Measurements from ENCODE around the gene SPRING1.

SPRING1 gene

DNA sequence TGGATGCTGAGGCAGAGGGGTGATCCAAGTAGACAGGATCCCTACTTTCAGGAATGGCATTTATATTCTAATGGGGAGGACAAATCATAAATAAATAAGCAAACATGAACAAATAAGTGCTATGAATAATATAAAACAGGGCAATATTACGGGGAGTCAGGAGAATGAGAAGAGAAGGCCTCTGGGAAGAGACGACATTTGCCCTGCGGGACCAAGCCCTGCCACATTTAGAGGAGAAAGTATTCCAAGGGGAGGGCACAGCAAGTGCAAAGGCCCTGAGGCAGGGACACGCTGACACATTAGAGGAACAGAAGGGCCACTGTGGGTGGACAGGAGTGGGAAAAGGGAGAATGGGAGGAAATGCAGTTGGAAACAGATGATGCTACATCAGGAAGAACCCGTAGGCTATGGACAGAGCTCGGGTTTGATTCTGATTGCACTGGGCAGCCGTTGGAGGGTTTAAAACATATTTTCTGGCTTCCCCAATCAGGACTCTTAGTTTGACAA, 1.6 kb upstream of the SPRING1 start:
- Histone ChIP-seq H3K4me3 (ENCODE audit: low read length) (no peak overlapping the region), H3K27ac (ENCODE audit: low read depth, low read length) (no peak overlapping the region), H3K27me3 (ENCODE audit: insufficient read depth, low read length) (no peaks in the 10 kb centered on the region), H3K36me3 (ENCODE audit: insufficient read depth, low read length) (peaks cover 41% of the 10 kb centered on the region), H3K9ac (ENCODE audit: low read depth, low read length) (no peak overlapping the region), H3K9me3 (ENCODE audit: insufficient read depth, low read depth, low read length) (no peaks in the 10 kb centered on the region), H3K4me1 (ENCODE audit: insufficient read depth, low read length) (peaks cover 13% of the 10 kb centered on the region; the same call in 1 of the 2 replicates)
- 96% methylated on average over 7 of the region's 7 CpGs for WGBS

DNA sequence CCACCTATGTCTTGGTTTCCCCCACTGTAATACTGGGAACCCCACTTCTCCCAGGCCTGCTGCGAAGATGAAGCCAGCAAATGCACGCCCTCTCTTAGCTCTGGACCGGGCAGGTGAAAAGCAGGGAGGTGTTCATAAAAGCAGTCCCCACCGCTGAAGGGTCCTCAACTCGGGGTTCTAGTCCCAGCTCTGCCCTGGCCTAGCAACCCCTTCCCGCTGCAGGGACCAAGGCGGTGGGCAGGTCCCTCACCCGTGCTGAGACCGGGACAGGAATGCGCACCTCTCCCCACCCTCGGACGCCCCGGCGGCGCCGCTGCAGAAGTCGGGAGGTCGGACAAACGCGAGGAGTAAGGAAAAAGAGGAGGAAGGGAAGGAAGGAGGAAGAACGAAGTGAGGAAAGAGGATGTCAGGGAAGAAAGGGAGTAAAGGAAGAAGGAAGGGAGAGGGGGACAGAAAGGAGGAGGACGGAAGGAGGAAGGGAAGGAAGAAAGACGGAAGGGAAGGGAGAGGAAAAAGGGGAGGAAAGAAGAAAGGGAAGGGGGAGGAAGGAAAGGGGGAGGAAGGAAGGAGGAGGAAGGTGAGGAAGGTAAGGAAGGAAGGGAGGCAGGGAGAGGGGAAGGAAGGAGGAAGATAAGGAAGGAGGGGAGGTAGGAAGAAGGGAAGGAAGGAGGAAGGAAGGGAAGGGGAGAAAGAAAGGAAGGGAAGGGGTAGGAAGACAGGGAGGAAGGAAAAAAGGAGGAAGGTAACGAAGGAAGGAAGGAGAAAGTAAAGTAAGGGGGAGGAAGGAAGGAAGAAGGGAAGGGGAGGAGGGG, 701 bp downstream of the SPRING1 start:
- Histone ChIP-seq H3K4me3 (ENCODE audit: low read length) (peak overlapping the region; percentile 90), H3K27me3 (ENCODE audit: insufficient read depth, low read length) (no peaks in the 10 kb centered on the region), H3K36me3 (ENCODE audit: insufficient read depth, low read length) (peaks cover 28% of the 10 kb centered on the region), H3K9ac (ENCODE audit: low read depth, low read length) (peak overlapping the region; percentile 79), H3K4me1 (ENCODE audit: insufficient read depth, low read length) (peaks cover 13% of the 10 kb centered on the region; the same call in 1 of the 2 replicates), H3K27ac (ENCODE audit: low read depth, low read length) (no peak overlapping the region), H3K9me3 (ENCODE audit: insufficient read depth, low read depth, low read length) (no peaks in the 10 kb centered on the region)
- WGBS, result 1% methylated on average over 24 of the region's 24 CpGs

DNA sequence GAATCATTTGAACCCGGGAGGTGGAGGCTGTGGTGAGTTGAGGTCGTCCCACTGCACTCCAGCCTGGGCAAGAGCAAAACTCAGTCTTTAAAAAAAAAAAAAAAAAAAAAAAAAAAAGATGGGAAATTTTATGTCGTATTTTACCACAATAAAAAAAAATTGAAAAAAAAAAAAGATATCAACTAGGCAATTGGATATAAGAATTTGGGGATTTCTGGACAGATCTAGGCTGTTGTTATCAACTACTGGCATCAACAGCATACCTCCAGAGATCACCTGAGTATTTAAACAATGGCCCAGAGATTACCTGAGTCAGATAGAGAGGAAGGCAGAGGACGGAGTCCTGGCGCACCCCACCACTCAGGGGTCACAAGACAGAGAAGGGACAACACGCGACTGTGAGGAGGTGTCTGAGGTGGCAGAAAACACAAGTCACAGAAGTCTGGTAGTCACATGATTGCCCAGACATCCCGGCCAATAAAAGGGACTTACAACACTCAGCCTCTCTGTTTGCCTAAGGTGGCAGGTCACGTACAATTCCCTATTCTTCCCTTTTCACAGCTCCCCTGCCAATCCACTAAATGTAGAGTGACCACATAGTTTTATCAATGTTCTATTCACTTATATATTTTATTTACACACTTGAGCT, 1.8 kb downstream of the SPRING1 start:
- no peak overlapping the region for H3K27ac ChIP-seq (ENCODE audit: low read depth, low read length)
- no peaks in the 10 kb centered on the region for H3K9me3 ChIP-seq (ENCODE audit: insufficient read depth, low read depth, low read length)
- H3K4me1 ChIP-seq (ENCODE audit: insufficient read depth, low read length), result peaks cover 13% of the 10 kb centered on the region; the same call in 1 of the 2 replicates
- 77% methylated on average over 6 of the region's 9 CpGs for WGBS
- H3K4me3 ChIP-seq (ENCODE audit: low read length), result peak overlapping the region; percentile 90
- H3K27me3 ChIP-seq (ENCODE audit: insufficient read depth, low read length), result no peaks in the 10 kb centered on the region
- H3K9ac ChIP-seq (ENCODE audit: low read depth, low read length), result no peak overlapping the region
- peaks cover 21% of the 10 kb centered on the region for H3K36me3 ChIP-seq (ENCODE audit: insufficient read depth, low read length)

DNA sequence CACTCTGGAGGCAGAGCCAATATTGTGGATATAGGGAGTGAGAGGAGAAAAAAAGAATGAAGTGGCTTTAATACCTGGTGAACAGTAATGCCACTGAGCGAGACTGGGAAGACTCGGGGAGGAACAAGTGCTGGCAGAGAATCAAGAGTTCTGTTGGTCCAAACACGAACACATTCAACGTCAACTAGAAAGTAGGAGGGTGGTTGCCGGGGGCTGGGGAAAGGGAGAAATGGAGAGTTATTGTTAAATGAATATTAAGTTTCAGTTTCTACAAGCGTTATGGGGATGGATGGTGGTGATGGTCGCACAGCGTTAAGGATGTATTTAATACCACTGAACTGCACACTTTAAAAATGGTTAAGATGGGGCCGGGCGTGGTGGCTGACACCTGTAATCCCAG, 2.8 kb downstream of the SPRING1 start:
- no peaks in the 10 kb centered on the region for H3K9me3 ChIP-seq (ENCODE audit: insufficient read depth, low read depth, low read length)
- H3K4me1 ChIP-seq (ENCODE audit: insufficient read depth, low read length), result peaks cover 13% of the 10 kb centered on the region; the same call in 1 of the 2 replicates
- peaks cover 14% of the 10 kb centered on the region for H3K36me3 ChIP-seq (ENCODE audit: insufficient read depth, low read length)
- H3K9ac ChIP-seq (ENCODE audit: low read depth, low read length), result no peak overlapping the region
- no peak overlapping the region for H3K27ac ChIP-seq (ENCODE audit: low read depth, low read length)
- no peak overlapping the region for H3K4me3 ChIP-seq (ENCODE audit: low read length)
- WGBS, result 94% methylated on average over 10 of the region's 10 CpGs
- no peaks in the 10 kb centered on the region for H3K27me3 ChIP-seq (ENCODE audit: insufficient read depth, low read length)

DNA sequence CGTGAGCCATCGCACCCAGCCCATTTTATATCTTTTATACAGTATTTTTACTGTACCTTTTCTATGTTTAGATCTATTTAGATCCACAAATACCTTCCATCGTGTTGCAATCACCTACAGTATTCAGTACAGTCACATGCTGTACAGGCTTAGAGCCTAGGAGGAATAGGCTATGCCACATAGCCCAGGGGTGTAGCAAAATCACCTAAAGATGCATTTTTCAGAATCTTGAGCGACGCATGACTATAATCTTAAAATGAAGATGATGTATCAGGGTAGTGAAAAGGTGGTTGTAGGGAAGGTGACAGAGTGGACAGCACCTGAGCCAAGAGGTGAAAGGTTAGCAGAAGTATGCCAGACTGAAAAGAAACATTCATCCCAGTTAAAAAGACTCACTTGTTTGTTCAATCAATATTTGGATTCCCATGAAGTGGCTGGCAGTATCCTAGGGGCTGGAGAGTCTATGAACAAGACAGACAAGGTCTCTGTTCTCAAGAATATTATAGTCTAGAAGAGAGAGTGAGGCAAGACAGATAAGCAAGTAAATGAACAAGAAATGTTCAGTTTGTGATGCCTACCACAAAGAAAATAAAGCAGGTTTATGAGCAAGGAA, 3.6 kb downstream of the SPRING1 start:
- Histone ChIP-seq H3K36me3 (ENCODE audit: insufficient read depth, low read length) (peaks cover 14% of the 10 kb centered on the region), H3K27ac (ENCODE audit: low read depth, low read length) (no peak overlapping the region), H3K4me3 (ENCODE audit: low read length) (no peak overlapping the region), H3K27me3 (ENCODE audit: insufficient read depth, low read length) (no peaks in the 10 kb centered on the region), H3K9me3 (ENCODE audit: insufficient read depth, low read depth, low read length) (no peaks in the 10 kb centered on the region), H3K4me1 (ENCODE audit: insufficient read depth, low read length) (peaks cover 13% of the 10 kb centered on the region; the same call in 1 of the 2 replicates), H3K9ac (ENCODE audit: low read depth, low read length) (no peak overlapping the region)
- WGBS, result 94% methylated on average over 5 of the region's 5 CpGs

DNA sequence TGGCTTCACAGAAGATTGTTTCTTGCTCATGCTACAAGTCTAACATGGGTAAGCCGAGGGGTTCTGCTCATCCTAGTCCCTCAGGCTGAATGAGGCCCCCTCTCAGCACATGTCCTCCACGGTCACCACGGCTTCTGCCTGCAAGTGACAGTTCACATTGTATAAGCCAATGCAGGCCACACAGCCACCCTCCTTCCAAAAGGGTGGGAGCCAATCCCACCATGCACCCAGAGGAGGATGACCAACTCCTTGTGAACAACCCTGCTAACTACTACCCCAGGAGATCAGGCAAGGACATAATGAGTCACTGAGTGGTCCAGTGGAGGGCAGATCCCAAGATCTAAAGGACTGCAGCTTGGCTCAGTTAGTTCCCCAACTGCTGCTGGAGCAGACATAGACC, 6.1 kb downstream of the SPRING1 start:
- H3K36me3 ChIP-seq (ENCODE audit: insufficient read depth, low read length), result peaks cover 14% of the 10 kb centered on the region
- H3K27me3 ChIP-seq (ENCODE audit: insufficient read depth, low read length), result no peaks in the 10 kb centered on the region
- H3K4me1 ChIP-seq (ENCODE audit: insufficient read depth, low read length), result peaks cover 9% of the 10 kb centered on the region; the same call in 1 of the 2 replicates
- H3K9me3 ChIP-seq (ENCODE audit: insufficient read depth, low read depth, low read length), result no peaks in the 10 kb centered on the region
- 96% methylated on average over 3 of the region's 3 CpGs for WGBS
- no peak overlapping the region for H3K4me3 ChIP-seq (ENCODE audit: low read length)
- no peak overlapping the region for H3K27ac ChIP-seq (ENCODE audit: low read depth, low read length)
- no peak overlapping the region for H3K9ac ChIP-seq (ENCODE audit: low read depth, low read length)

DNA sequence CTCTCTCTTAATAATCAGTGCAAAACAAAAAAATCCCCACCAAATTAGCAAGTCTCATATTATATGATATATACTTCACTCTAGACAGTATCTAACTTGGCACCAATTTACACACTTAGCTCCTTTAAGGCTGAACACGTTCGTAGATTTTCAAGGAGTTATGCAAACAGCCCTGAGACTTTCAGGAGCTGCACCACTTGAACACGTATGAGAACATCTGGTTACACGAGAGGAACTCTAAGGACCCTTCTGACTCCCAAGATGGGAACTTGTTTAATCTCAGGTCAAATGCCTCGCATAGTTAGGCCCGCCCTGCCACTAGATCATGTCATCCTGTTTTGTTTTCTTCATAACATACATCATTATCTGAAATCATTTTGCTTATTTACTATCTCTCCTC, 10.0 kb downstream of the SPRING1 start:
- no peak overlapping the region for H3K4me3 ChIP-seq (ENCODE audit: low read length)
- H3K9me3 ChIP-seq (ENCODE audit: insufficient read depth, low read depth, low read length), result no peaks in the 10 kb centered on the region
- 76% methylated on average over 6 of the region's 6 CpGs for WGBS
- H3K27ac ChIP-seq (ENCODE audit: low read depth, low read length), result no peak overlapping the region
- no peak overlapping the region for H3K9ac ChIP-seq (ENCODE audit: low read depth, low read length)
- H3K27me3 ChIP-seq (ENCODE audit: insufficient read depth, low read length), result no peaks in the 10 kb centered on the region
- peaks cover 2% of the 10 kb centered on the region; the same call in 1 of the 2 replicates for H3K36me3 ChIP-seq (ENCODE audit: insufficient read depth, low read length)
- 0 out of 2 replicates have a peak, but pooled peaks cover 6% of the 10 kb centered on the region for H3K4me1 ChIP-seq (ENCODE audit: insufficient read depth, low read length)

DNA sequence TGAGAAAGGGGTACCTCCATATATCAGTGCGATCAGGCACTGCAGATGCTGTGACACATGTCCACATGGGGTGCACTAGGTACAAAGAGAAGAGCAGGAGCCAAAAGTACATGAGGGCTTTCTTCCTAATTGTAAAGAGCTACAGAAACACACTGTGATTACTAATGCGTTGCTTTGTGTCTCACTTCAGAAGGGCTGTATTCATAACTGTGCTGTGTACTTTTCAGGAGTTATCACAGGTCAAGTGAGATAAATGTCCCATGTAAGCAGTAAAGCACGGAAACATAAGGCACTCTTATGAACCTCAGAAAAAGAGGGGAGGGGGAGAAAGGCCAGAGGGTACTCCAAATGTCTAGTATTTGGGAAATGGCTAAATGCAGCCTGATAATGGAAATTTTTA, 10.6 kb downstream of the SPRING1 start:
- no peaks in the 10 kb centered on the region for H3K9me3 ChIP-seq (ENCODE audit: insufficient read depth, low read depth, low read length)
- no peak overlapping the region for H3K27ac ChIP-seq (ENCODE audit: low read depth, low read length)
- H3K36me3 ChIP-seq (ENCODE audit: insufficient read depth, low read length), result peaks cover 8% of the 10 kb centered on the region
- no peak overlapping the region for H3K4me3 ChIP-seq (ENCODE audit: low read length)
- WGBS, result 91% methylated on average over 3 of the region's 3 CpGs
- H3K27me3 ChIP-seq (ENCODE audit: insufficient read depth, low read length), result no peaks in the 10 kb centered on the region
- 0 out of 2 replicates have a peak, but pooled peaks cover 6% of the 10 kb centered on the region for H3K4me1 ChIP-seq (ENCODE audit: insufficient read depth, low read length)
- H3K9ac ChIP-seq (ENCODE audit: low read depth, low read length), result no peak overlapping the region

DNA sequence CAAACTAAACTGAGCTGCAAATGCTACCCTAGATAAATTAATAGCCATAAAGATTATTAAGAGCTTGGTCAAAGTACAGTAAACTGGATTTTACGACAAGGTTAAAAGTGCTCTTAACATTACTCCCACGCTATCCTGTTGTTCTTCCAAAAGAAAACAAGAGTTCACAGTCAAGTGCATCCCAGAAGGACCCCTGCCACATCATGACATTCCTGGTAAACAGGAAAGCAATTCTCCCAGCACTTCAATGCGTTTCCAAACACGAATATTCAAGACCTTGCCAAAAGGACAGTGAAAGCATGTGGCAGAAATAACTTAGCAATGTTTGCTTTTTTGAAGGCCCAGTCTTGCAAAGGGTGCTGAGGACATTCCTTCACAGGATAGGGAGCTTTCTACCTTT, 11.2 kb downstream of the SPRING1 start:
- Histone ChIP-seq H3K4me3 (ENCODE audit: low read length) (no peak overlapping the region), H3K9me3 (ENCODE audit: insufficient read depth, low read depth, low read length) (no peaks in the 10 kb centered on the region), H3K27me3 (ENCODE audit: insufficient read depth, low read length) (no peaks in the 10 kb centered on the region), H3K4me1 (ENCODE audit: insufficient read depth, low read length) (0 out of 2 replicates have a peak, but pooled peaks cover 6% of the 10 kb centered on the region), H3K9ac (ENCODE audit: low read depth, low read length) (no peak overlapping the region), H3K27ac (ENCODE audit: low read depth, low read length) (no peak overlapping the region), H3K36me3 (ENCODE audit: insufficient read depth, low read length) (peaks cover 14% of the 10 kb centered on the region)
- WGBS, result 65% methylated on average over 4 of the region's 4 CpGs

DNA sequence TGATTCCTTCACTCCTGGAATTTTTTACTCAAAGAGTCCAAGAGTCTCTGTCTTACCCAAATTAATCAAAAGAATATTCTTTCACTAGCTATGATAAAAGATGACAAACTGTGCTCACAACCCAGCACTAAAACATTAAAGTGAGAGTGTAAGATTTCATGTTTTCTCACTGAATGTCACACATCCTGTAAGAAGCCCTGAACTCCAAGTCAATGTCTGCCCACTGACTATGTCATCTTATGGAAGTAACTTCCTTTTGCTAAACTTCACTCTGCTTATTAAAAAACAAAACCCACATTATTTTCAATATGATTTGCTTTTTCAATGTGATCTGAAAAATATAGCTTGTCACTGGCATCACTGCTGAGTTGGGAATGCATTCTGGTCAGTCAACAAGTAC, 15.6 kb downstream of the SPRING1 start:
- peaks cover 32% of the 10 kb centered on the region for H3K36me3 ChIP-seq (ENCODE audit: insufficient read depth, low read length)
- H3K27me3 ChIP-seq (ENCODE audit: insufficient read depth, low read length), result no peaks in the 10 kb centered on the region
- H3K4me3 ChIP-seq (ENCODE audit: low read length), result no peak overlapping the region
- no peaks in the 10 kb centered on the region for H3K9me3 ChIP-seq (ENCODE audit: insufficient read depth, low read depth, low read length)
- no peak overlapping the region for H3K27ac ChIP-seq (ENCODE audit: low read depth, low read length)
- peaks cover 32% of the 10 kb centered on the region for H3K4me1 ChIP-seq (ENCODE audit: insufficient read depth, low read length)
- H3K9ac ChIP-seq (ENCODE audit: low read depth, low read length), result no peak overlapping the region

Measured in HUES64 (cell line).